CD4-positive, alpha-beta T cell treated with Interleukin-21 for 1 hour (primary cell): Measurements from ENCODE around the gene JARID2.

Experiments
- DNase-seq: peaks from one replicate; pipeline ENCODE4 v3.0.0-alpha.2; 2020

JARID2 gene

GRCh38 chr6:15427331-15428070 is 181.6 kb downstream of the JARID2 start:
- DNase-seq, result peak; percentile 36

DNA sequence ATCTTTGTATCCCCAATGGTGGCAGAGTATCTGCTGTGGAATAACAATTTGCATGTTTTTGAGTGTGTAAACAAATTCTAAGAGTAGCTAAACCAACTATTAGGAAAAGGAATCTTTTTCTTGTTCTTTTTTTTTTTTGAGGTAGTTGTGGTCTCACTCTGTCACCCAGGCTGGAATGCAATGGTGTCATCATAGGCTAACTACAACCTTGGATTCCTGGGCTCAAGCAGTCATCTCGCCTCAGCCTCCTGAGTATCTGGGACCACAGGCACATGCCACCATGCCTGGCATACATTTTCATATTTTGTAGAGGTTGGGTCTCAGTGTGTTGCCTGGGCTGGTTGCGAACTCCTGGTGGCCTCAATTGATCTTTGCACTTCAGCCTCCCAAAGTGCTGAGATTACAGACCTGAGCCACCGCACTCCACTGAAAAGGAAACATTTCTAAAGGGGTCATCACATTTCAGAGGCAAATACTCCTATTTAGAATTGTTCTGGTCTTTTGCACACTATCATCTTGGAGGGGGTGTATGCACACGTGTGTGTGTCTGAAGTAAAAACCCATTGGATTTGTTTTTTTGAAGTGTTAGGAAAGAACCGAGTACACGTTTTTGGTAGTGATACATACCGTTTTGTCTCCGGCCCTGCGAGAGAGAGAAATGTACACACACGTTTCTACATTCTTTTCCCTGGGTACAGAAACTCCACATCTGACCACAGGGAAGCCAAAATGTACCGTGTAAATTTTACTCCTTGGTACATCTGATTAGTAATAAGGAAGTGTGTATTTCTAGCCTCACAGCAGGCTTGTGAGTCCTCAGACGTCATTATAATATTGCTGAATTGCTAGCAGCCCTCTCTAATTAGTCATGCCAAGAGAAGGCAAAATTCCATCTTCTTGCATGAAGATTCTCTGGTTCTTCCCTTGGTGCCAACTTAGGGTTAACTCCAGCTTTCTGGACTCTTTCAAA is 183.6 kb downstream of the JARID2 start:
- no peak for DNase-seq

DNA sequence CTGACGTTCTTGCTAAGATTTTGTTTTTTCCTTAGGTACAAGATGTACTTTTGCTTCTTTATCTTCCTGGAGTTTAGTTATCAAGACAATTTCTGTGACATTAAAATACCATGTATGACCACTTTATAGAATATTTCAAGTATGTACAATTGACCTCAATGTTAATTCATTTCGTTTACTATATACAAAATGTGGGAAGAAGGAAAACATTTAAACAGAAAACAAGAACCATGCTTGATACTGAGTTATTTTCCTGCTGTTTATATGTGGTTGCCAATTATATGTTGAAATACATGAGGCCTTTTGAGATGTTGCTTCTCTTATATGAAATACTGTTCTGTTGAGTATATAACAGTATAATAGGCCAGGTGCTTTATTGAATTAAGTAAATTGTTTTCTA is 184.3 kb downstream of the JARID2 start:
- no peak for DNase-seq

- DNase-seq, result no peak
Measured at GRCh38 chr6:15430931-15431405, 185.1 kb downstream of the JARID2 start.

DNA sequence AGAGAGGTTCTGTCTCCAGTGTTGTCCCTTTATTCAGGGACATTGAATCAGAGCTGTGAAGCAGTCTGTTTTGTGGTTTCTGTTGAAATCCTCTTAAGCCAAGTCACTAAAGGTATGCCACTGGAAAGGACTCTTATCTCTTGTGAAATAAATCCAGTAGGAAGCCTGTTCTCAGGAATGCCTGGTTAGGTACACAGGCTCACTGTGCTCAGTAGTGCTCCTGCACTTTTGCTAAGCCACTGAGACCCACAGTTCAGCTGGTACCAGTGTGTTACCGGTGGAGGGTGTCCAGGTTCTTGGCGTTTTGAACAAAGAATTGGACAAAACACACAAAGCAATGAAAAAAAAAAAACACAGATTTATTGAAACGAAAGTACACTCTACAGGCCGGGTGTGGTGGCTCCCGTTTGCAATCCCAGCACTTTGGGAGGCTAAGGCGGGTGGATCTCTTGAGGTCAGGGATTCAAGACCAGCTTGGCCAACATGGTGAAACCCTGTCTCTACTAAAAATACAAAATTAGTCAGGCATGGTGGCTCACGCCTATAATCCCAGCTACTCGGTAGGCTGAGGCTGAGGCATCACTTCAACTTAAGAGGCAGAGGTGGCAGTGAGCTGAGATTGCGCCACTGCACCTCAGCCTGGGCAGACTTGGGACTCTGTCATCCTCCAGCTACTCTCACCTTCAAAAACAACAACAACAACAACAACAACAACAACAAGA is 186.1 kb downstream of the JARID2 start:
- DNase-seq, result no peak

DNA sequence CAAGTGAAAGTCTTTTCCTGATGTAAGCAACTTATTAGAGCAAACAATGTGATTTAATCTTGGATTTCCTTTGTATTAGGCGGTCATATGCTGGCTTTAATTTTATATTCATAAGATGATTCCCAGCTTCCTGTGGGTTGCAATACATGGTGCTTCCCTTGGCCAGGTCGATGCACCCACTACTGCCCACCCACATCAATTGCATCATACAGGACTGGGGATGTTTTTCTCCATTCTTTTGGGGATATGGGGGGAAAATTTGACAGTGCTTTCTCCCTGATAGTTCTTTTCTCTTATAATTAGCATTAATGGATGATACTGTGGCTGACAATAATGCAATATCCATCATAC is 187.6 kb downstream of the JARID2 start:
- no peak for DNase-seq

GRCh38 chr6:15434263-15434662 is 188.4 kb downstream of the JARID2 start:
- no peak for DNase-seq

DNA sequence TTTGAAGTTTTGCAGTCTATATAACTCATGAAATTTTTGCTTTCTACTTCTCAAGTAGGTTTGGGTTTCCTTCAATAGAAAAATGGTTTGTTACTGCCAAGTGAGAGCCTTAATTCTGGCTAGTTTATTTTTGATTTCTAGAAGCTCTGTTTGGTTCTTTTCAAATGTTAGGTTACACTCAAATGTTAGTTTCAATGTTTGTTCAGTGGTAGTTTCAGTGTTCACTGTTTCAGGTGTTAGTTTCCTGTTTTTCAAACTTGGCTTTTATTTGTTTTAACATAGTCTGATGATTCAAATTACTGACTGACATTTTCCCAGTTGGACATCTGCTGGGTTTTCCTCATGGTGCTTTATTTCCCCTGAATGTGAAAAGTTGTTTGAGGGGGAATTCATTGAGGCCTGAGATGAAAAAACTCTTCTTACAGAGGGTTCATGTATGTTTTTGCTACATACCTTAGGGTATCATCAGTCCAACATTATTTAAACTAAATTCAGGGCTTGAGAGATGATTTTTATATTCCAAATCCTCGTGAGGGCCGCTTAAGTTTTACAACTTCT is 189.0 kb downstream of the JARID2 start:
- DNase-seq, result no peak

DNA sequence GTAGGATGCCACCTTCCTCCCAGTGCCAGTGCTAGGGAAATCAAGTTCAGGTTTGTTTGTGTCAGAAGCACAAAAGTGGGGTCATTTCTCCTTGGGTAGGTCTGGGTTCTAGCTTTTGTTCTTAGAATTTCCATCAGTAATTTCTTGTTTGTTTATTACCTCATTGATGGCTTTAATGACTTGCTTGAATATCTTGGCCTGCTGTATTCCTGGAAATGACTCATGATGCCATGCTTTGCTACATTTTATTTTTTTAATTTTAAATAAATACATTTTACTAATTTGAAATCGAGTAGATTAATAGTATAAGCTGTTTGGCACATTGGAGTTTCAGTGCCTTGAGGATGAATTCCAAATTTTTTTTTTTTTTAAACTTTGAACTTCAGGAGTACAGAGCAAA is 189.6 kb downstream of the JARID2 start:
- no peak for DNase-seq

DNA sequence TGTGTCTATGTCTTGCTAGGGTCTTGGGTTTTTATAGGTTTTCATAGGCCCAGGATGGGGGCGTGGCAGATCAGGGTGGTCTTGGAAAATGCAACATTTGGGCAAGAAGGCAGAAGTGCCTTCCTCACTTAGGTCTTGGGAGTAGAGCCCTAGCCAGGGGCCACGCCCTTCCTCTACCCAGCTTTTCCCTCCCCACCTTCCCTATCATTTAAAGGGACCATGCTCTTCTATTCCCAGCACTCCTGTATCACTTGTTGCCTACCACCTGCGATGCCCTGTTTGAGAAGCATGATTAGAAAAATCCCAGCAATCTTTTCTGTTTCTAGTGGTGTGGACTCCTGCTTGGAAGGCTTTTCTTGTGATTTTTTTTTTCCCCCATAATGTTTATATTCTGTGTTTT is 190.6 kb downstream of the JARID2 start:
- DNase-seq, result no peak

- no peak for DNase-seq
Measured at GRCh38 chr6:15437090-15437635, 191.3 kb downstream of the JARID2 start.

- no peak for DNase-seq
Measured at GRCh38 chr6:15439410-15440025, 193.6 kb downstream of the JARID2 start.

DNA sequence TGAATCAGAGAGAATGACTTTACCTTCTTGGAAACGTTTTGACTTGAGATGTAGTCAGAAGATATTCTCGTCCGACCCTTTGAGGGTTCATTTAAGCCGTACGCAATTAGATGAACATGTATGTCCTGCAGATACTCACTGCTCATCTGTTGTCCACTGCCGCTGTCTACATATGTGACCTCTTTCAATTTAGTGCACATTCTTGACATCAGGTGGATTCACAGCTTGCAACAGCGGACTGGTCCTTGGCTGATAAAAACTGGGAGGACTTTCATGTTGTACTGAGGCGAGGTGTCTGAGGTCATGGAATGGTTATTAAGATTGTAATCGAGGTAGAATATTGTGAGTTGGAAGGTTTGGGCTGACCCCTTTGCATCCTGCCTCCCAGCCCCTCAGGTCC is 194.2 kb downstream of the JARID2 start:
- no peak for DNase-seq

DNA sequence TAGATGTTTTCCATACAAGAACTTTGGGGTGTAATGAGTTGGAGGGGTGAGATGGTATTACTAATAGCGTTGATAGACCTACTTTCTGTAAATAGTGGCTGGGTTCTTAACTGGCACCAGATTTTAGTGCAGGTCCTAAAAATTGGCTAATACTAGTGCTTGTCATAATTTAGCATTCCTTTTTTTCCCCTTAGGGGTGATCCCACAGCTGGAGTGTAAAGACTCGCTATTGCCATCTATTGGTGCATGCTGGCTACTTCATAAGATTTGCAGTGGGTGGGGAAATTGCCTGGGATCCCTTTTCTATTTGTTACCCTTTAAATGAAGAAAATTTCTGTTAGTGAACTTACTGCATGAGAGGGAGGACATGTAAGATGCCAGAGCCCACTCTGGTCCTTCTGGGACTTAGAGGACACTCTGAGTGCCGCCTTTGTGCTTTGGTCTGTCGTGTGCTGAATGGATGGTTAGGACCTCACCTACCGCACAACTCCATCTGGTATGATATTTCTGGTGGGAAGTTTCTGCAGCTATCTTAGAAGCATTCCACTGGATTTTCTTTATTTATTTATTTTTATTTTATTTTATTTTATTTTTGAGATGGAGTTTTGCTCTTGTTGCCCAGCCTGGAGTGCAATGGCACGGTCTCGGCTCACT is 195.5 kb downstream of the JARID2 start:
- DNase-seq, result peak; percentile 61

GRCh38 chr6:15441981-15442380 is 196.1 kb downstream of the JARID2 start:
- DNase-seq, result no peak

DNA sequence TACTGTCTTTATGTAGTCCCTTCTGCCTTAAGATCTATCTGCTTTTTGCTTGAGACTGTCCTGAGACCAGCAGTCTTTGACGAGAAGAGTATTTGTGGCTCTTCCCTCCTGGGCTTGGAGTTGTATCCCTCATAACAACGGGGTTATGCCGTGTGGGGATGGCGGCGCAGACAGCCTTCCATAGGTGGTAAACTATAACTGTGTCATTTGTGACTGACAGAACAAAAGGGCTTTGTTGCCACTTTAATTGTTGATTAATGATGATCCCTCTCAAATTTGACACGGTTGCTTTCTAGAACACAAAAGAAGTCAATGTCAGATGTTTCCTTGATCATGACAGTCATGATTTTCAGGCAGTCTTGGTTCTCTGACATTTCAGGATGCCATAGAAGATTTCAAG is 196.6 kb downstream of the JARID2 start:
- DNase-seq, result no peak

- DNase-seq, result no peak
Measured at GRCh38 chr6:15443119-15443830, 197.4 kb downstream of the JARID2 start.

DNA sequence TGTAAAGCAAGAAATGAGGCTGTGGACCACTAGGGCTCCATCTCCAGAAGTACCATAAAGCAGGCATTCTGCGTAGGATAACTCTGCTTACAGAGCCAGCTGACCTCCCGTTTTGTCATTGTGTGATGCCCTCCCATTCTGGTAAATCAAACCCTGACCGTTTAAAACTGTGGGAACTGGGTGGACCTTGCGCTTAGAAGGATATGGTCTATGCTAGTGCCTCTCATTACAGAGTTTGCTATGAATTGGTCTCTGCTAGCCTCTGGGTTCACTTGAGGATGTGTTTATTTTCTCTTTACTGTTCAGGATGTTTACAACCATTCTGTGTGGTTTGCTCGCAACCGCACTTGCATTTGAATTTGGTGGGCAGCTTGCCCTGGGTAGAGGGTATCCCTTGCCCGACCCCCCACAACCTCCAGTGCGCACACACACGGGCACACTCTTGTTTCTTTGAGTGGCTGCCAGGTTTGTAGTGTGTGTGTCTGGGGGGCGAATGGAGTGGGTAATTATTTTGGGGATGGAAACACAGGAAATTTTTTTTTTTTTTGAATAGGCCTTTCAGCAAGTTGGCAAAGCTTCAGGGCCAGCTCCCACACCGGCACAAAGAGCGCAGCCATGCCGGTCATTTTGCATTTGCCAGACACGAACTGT is 198.3 kb downstream of the JARID2 start:
- DNase-seq, result no peak

DNA sequence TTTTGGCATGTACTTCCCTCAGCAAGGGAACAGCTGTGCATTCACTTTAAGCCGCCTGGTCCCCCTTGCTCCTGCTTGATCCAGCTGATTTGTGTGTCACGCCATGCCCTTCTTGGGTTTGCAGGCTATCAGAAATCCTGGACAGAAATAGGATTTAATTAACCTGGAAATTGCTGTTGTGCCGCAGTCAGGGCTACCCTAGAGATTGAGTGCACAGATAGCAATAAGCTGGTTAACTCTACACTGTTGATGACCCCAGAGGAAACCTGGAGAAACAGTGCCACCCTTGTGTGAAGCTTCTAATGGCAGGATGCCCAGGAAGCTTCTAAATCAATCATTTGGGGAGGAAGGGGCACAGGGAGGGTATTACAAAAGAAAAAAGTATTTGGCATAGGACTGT is 199.0 kb downstream of the JARID2 start:
- no peak for DNase-seq

DNA sequence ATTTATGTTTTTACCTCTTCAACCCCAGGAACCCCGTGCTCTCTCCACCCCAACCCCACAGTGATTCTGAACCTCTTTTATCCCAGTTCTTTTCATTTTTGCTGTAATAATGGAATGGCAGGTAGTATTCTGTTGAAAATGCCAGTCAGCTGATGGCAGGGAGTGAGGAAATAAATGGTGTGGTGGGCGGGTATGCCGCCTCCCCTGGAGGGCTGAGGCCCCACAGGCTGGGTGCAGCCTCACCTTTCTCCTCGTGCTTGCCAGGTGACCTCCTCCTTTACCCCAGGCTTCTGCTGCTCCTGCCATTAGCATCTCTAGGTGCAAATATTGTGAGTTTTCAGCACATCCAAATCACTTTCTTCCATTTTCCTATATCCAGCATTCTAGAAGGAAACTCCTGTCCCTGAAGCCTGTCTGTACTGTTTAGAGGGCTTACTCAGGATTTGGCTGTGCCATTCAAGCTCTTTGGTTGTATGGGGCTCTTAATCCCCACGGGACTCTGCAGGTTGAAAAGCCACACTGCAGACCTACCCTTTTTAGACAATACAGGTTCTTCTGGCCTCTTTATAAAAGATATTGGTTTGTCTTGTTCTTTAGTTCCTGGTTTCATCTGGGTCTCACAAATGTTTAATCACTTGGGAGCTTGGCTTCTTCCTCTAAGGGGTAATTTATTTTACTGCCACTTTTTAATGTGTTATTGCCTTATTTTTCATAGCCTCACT is 201.8 kb downstream of the JARID2 start:
- DNase-seq, result no peak
